Measurements from ENCODE around the gene GPR3.
A peak's percentile ranks its signal among the peaks of the same experiment; 100 is the strongest.

GPR3 gene

GRCh38 chr1:27358928-27359313 is 33.5 kb upstream of the GPR3 start:
- DNase-seq, result no peak

- no peak for DNase-seq
These were observed 32.6 kb upstream of the GPR3 start for GRCh38 chr1:27359822-27360158.

DNA sequence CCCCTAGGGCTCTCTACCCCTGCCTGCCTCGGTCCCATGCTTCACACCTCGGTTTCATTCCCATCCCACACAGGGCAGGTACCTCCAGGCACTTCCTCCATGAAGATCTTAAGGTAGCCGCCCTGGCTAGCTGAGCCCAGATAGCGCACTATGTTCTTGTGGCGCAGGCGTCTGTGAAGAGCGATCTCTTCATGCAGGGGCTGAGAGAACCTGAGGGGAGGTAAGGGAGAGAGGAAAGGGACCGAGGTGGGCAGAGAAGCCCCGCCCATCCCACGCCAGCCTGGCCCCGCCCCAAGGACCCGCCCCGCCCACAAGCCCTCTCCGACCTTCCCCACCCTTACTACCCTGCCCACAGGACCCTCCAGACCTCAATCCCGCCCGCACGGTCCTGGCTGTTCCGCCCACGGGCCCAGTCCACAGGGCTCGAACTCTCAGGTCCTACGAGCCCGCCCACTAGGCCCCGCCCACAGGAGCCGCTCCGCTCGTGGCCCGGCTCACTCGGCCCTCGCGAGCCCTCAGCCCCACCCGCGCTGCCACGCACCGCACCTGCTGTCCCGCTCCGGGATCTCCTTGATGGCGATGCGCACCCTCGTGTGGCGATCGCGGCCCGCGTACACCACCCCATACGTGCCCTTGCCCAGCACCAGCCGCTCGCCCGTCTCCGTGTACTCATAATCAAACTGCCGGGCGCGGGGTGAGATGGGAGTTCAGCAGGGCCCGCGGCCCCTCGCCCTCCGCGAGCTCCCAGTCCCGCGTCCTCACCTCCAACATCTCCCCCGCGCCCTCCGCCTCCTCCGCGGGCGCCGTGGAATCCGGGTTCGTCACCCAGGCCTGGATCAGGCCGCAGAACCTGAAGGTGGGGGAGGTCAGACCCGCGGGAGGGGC is 32.0 kb upstream of the GPR3 start:
- no peak for DNase-seq

GRCh38 chr1:27361044-27361402 is 31.4 kb upstream of the GPR3 start:
- DNase-seq, result no peak

DNA sequence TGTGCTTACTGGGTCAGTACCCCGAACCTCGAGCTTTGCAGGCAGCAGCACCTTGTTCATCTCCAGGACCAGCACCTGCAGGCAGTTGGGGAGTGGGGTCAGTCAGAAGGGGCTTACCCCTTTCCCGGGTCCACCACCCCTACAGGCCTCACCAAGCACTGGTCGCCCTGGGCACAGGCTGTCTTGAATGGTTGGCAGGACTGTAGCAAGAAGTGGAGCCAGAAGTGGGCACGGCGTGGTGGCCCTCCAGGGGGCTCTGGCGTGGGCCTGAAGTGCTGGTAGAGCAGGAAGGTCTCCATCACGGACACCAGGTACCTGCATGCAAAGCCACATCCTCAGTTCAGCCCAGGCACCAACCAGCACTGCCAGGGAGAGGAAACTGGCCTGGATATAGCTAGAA is 30.9 kb upstream of the GPR3 start:
- DNase-seq, result no peak

GRCh38 chr1:27363766-27364695 is 28.4 kb upstream of the GPR3 start:
- DNase-seq, result no peak

DNA sequence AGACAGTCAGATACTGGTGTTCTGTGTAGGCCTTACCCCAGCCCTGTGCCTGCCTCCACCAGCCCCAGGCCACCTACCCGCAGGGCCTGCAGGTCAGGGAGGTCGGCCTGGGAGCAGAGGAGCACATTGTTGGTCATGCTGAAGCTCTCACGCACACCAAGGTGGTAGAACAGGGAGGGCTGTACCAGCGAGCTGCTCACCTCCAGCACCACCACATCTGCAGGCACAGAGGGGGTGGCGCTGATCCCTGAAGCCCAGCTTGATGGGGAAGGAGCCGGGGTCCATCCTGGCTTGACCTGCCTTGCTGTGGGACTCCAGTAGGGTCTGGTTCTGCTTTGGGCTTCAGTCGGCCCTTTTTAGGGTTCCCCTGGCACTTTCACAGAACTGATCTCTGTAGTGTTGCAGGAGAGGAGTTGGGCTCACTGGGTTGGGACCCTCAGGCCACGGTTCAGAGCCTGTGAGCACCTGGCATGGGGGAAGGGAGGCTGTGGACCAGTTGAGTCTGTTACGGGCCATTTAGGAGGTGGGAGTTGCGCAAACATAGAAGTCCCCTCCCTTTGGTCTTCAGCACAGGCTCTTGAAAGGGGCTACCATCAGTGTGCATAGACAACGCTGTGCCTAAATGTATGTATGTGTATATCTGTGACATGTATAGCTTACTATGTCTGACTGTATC is 27.6 kb upstream of the GPR3 start:
- no peak for DNase-seq

DNA sequence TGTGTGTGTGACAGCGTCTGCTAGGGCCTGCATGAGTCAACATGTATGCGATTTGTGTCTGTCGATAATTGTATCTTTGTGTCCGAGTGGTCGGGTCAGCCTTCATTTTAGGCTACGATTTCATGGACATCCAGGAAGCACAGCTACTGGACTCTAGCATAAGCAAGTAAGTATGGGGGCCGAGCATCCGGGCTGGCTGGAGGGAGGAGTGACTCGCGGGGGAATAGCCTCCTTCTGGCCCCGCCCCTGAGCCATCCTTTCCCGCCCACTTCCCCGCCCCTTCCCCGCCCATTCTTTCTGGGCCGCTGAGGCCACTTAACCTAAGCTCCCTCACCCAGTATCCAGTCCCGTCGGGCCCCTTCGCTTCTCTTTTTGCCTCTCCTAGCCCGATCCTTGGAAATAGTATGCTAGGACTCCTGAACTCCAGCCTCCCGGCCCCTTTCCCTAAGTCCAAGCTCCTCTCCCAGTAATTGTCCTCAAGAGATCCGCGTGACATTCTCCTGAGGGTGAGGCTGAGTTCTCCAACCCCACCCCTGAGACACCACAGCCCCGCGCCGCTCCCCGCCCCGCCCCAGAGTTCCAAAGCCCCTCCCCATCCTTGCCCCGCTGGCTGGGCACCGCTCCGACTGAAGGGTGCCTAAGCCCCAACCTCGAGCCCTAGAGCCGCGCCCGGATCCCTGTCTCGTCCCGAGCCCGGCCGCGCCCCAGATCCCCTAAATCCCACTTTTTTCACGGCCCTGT is 26.9 kb upstream of the GPR3 start:
- DNase-seq, result peak; percentile 60

GRCh38 chr1:27366113-27366410 is 26.4 kb upstream of the GPR3 start:
- DNase-seq, result peak; percentile 54

- peak; percentile 4 for DNase-seq
These were observed 25.8 kb upstream of the GPR3 start, which contains the start of gene MAP3K6 for GRCh38 chr1:27366411-27367159. Gene MAP3K6 (minus strand): TSS chr1:27366961. CDS start chr1:27366597, 364 bp downstream.

DNA sequence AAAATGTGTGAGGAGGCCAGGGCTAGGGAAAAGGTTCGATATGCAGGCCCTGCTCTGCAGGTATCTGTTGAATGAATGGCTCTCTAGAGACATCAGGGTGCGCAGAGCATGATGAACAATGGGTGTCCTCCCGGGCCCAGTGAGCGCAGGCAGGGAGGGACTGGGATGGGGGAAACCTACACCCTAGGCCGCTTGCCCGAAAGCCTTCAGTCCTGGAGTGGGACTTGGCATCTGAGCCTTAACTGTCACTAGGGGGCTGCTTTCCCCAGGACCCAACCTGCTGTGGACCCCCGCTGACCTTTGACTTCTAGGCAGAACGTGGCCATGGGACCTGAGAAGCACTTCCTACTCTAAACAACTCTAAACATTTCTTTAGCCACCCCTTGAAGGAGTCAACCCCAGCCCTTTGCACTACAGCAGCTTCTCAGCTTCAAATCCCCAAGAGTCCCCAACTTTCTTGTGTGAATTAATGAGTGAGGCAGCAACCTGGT is 25.2 kb upstream of the GPR3 start:
- DNase-seq, result no peak

- no peak for DNase-seq
These were observed 23.4 kb upstream of the GPR3 start for GRCh38 chr1:27368869-27369582.

- no peak for DNase-seq
These were observed 20.2 kb upstream of the GPR3 start for GRCh38 chr1:27372022-27372807.

GRCh38 chr1:27372808-27373690 is 19.4 kb upstream of the GPR3 start:
- DNase-seq, result no peak

- DNase-seq, result no peak
These were observed 17.9 kb upstream of the GPR3 start, which contains the start of gene FCN3 for GRCh38 chr1:27374362-27375086. Gene FCN3 (minus strand): TSS chr1:27374824. CDS start chr1:27374818, 6 bp downstream.

DNA sequence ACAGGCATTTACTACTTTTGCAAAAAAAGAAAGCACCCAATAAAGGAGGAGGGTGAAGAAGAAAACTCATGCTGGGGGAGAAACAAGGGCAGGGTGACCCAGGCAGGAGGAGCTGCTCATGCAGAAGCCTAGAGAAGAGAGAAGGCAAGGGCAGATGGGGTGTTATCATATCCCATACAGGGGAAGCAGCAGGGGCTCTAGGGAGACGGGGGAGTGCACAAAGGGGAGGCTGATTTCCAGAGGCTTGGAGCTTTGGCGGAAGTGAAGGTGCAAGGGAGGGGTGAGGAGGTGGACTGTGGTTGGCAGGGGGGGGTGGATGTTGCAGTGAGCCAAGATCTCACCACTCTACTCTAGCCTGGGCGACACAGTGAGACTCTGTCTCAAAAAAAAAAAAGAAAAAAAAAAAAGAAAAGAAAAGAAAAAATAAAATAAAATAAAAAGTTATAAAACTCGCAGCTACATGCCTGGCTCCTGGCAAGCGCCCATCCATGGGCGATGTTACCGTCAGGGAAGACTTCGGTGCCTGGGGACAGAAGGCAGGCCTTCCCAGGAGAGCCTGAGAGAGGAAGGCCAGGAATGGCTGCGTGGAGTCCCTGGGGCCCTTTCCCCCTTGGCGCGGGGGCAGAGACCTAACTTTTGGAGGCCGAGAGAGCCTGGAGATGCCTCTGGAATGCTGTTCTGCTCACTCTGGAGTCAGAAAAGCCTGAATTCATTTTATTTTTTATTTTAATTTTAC is 14.5 kb upstream of the GPR3 start:
- DNase-seq, result no peak

GRCh38 chr1:27379564-27380122 is 12.8 kb upstream of the GPR3 start:
- no peak for DNase-seq

Data from NCI-H748 treated with DMSO at 0.1 percent for 48 hours (cell line).